Ovary (tissue), 3 donors: Measurements from ENCODE around the gene HOXB9.

ENCODE experiments used
- POLR2A ChIP-seq: fragments of 450-650 bp; IDR thresholded peaks from one replicate; pipeline ENCODE4 v1.6.1; 2017; ENCODE audit warnings: antibody characterized with exemption, mild to moderate bottlenecking, moderate library complexity
- TF ChIP-seq, protein P1 (sequence below), 3 donors: fragments of 450-650 bp in 2 of 3; fragments of 200-600 bp in 1 of 3; IDR thresholded peaks; one replicate each; pipeline versions ENCODE4 v1.5.1 to v1.8.0; 2016 to 2022; ENCODE audit warnings: antibody characterized with exemption in 3 of 3, mild to moderate bottlenecking in 1 of 3
- donor health status: DM: no; HTN: no; CAD: no.

DNA sequence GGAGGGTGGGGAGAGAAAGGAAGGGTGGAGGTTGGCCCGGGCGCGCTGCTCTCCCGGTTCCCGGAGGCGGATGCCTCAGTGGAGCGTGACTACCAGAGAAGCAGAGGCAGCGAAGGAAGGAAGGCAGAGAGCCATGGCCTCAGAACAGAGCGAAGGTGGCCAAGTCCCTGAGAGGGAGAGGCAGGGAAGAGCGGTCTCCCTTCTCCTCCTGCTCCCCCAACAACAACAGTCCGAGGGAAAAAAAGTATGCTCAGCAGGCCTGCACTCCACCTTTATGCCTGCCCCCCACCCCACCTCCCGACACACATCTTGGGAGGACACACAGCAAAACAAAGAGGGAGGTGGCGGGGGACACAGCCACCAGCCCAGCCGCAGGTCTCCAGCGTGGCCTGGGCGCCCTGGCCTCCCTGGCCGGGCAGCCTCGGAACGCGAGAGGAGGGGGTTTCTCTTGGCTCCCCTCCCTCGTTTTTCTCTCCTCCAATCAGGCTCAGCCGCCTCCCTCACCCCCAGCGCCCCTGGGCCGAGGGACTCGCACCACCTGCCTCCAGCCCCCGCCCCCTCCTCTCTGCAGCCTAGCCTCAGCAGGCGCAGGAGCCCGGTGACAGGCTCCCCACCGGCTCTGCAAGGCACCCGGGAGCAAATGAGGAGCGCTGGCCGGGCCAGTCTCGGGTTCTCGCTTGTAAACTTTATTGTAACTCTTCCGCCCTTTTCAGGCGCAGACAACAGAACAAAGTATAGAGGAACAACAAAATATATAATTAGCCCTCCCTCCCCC lies 14.3 kb downstream of the HOXB9 start:
- no peak for TF ChIP-seq POLR2A
- TF ChIP-seq, protein P1, sequence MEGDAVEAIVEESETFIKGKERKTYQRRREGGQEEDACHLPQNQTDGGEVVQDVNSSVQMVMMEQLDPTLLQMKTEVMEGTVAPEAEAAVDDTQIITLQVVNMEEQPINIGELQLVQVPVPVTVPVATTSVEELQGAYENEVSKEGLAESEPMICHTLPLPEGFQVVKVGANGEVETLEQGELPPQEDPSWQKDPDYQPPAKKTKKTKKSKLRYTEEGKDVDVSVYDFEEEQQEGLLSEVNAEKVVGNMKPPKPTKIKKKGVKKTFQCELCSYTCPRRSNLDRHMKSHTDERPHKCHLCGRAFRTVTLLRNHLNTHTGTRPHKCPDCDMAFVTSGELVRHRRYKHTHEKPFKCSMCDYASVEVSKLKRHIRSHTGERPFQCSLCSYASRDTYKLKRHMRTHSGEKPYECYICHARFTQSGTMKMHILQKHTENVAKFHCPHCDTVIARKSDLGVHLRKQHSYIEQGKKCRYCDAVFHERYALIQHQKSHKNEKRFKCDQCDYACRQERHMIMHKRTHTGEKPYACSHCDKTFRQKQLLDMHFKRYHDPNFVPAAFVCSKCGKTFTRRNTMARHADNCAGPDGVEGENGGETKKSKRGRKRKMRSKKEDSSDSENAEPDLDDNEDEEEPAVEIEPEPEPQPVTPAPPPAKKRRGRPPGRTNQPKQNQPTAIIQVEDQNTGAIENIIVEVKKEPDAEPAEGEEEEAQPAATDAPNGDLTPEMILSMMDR (IDR thresholded peaks at IDR 0.05): no peak
